Inferior parietal cortex (tissue), 1 donor: ENCODE measurements around the gene LIG3.
"Not testable (repeated sequence)": the region's sequence is repeated elsewhere in the genome, so short reads cannot be mapped to it uniquely, and the experiment has no call there.

Experiments used
- DNase-seq: peaks from one replicate; pipeline ENCODE4 v3.0.0-alpha.2; 2016; ENCODE audit errors: extremely low spot score

LIG3 gene

GRCh38 chr17:35041390-35041789 lies 61.1 kb downstream of the LIG3 start:
- no peak for DNase-seq

GRCh38 chr17:35044181-35044580 lies 63.9 kb downstream of the LIG3 start:
- no peak for DNase-seq

- not testable (repeated sequence) for DNase-seq
Observed at GRCh38 chr17:35045458-35045979, 65.2 kb downstream of the LIG3 start.

GRCh38 chr17:35046245-35046644 lies 65.9 kb downstream of the LIG3 start:
- no peak for DNase-seq

- no peak for DNase-seq
Observed at GRCh38 chr17:35046740-35047283, 66.5 kb downstream of the LIG3 start.

GRCh38 chr17:35048685-35049379 lies 68.5 kb downstream of the LIG3 start:
- no peak for DNase-seq

- no peak for DNase-seq
Observed at GRCh38 chr17:35050170-35050569, 69.9 kb downstream of the LIG3 start.

GRCh38 chr17:35051183-35051578 lies 70.9 kb downstream of the LIG3 start:
- DNase-seq: no peak

GRCh38 chr17:35051579-35052240 lies 71.4 kb downstream of the LIG3 start:
- DNase-seq: no peak

GRCh38 chr17:35052241-35052610 lies 71.9 kb downstream of the LIG3 start:
- DNase-seq: no peak

- no peak for DNase-seq
Observed at GRCh38 chr17:35052780-35053179, 72.5 kb downstream of the LIG3 start.

GRCh38 chr17:35053204-35053603 lies 72.9 kb downstream of the LIG3 start:
- DNase-seq: no peak

- DNase-seq: no peak
Observed at GRCh38 chr17:35056013-35056412, 75.7 kb downstream of the LIG3 start.

GRCh38 chr17:35057332-35057915 lies 77.1 kb downstream of the LIG3 start:
- DNase-seq: no peak
